Esophagus (tissue), 2 donors: ENCODE results near the gene EEA1. TPM values are rescaled to one million over a fixed set of nuclear protein-coding genes. Genes with fewer than 3 reads are reported as not detected.

ENCODE experiments used
- H3K27ac ChIP-seq, 2 donors: one replicate each; pipeline ENCODE4 v1.5.1; 2013; ENCODE audit warnings: low read depth in 2 of 2, mild to moderate bottlenecking in 2 of 2, inconsistent platforms in 1 of 2, low read length in 1 of 2, moderate library complexity in 1 of 2
- H3K27me3 ChIP-seq, 2 donors: one replicate each; pipeline ENCODE4 v1.6.1; 2013; ENCODE audit warnings: low read length in 2 of 2, control low read depth in 1 of 2, mild to moderate bottlenecking in 1 of 2; ENCODE audit not compliant: insufficient read depth in 2 of 2, control insufficient read depth in 1 of 2
- H3K36me3 ChIP-seq, 2 donors: one replicate each; pipeline ENCODE4 v1.6.1; 2013; ENCODE audit warnings: low read length in 1 of 2; ENCODE audit not compliant: control insufficient read depth in 2 of 2, insufficient read depth in 2 of 2
- H3K4me1 ChIP-seq, 2 donors: one replicate each; pipeline ENCODE4 v1.6.1; 2013; ENCODE audit warnings: low read length in 1 of 2; ENCODE audit not compliant: control insufficient read depth in 2 of 2, insufficient read depth in 2 of 2
- H3K4me3 ChIP-seq, 2 donors: one replicate each; pipeline ENCODE4 v1.5.1; 2013; ENCODE audit warnings: low read length in 2 of 2, mild to moderate bottlenecking in 2 of 2, low read depth in 1 of 2, moderate library complexity in 1 of 2
- H3K9me3 ChIP-seq, 2 donors: one replicate each; pipeline ENCODE4 v1.6.1; 2013; ENCODE audit warnings: mild to moderate bottlenecking in 2 of 2, low read depth in 1 of 2, low read length in 1 of 2, moderate library complexity in 1 of 2; ENCODE audit not compliant: control insufficient read depth in 2 of 2, insufficient read depth in 1 of 2
- WGBS, 2 donors: extraction: QIAGEN DNeasy Blood & Tissue Kit; methylation state at CpG; one replicate each; pipeline ENCODE4 v1.1.7; 2013; 5-methylcytosine and 5-hydroxymethylcytosine counted together
- polyA plus RNA-seq, 2 donors: library from polyadenylated mRNA; stranded (reverse); fragments of 200-250 nt; gene quantifications; one replicate each; pipeline ENCODE4 v1.2.3, GENCODE V29; 2013
- donor health status: healthy with polysubstance abuse.
- donor health status: Bipolar disorder and iron deficiency.

Gene EEA1
- polyA plus RNA-seq, 2 donors: 5.6 to 6.3 TPM

DNA sequence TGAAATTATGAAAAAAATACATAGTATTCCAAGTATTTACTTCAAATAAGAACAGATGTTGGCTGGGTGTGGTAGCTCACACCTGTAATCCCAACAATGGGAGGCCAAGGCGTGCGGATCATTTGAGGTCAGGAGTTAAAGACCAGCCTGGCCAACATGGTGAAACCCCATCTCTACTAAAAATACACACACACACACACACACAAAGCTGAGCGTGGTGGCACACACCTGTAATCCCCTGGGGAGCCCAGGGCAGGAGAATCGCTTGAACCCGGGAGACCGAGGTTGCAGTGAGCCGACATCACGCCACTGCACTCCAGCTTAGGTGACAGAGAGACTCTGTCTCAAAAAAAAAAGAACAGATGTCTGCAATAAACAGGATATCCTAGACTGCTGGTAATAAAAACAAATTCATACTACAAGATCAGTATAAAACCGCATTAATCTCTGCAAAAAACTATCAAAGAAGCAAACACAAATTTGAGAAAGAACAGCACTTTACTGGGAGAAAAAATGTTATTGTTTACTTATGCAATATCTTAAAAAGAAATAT, 23.8 kb downstream of the EEA1 start:
- Histone ChIP-seq H3K27ac (no peak overlapping the region), H3K27me3 (no peaks in the 10 kb centered on the region), H3K4me3 (no peak overlapping the region), H3K36me3 (no peaks in the 10 kb centered on the region), H3K4me1 (peaks cover 0 to 2% of the 10 kb centered on the region in 2 donors), H3K9me3 (no peaks in the 10 kb centered on the region)
- 79 to 81% methylated on average over 9 of the region's 9 CpGs for WGBS, 2 donors

DNA sequence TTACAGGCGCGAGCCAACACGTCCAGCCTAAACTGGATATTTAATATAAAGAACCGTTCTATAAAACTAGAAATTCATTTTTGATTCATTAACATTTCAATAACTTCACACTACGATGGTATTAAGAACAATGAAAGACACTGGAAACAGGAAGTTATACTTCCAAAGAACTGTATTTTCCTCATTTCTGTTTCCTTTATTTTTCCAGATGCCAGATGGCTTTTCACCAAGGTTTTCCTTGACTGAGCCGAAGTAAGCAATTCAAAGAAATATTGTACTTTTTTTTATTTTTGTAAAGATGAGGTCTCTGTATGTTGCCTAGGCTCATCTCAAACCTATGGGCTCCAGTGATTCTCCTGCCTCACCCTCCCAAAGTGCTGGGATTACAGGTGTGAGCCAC, 28.2 kb downstream of the EEA1 start:
- Histone ChIP-seq H3K9me3 (no peaks in the 10 kb centered on the region), H3K4me1 (peaks cover 0 to 2% of the 10 kb centered on the region in 2 donors), H3K27ac (no peak overlapping the region), H3K27me3 (no peaks in the 10 kb centered on the region), H3K4me3 (no peak overlapping the region), H3K36me3 (no peaks in the 10 kb centered on the region)
- 78 to 83% methylated on average over 6 of the region's 6 CpGs for WGBS, 2 donors

DNA sequence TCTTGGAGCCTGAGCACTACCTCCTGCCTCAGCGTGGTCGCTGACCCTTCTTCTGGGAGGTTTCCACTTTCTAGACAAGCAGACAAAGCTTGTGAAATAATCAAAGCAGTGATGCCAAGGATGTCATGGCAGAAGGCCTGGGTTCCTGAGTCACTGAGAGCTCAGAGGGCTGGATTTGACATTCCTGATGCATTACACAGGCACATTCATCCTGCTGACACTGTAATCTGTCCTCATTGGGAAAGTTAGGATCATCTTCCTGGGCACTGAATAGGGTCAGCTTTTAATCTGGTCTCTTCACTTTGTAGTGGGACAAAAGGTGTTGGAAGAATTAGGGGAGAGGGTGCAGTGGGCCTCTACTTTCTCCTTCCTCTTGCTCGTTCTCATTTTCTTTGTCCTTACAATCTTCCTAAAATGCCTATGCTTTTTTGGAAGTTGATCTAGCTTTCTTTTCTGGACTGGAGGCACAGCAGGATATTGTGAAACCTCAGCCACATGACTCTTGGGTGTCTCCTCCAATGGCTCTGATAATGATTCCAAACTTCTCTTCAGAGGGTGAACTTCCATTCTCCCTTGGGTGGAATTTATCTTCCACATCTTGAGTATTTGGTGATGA, 29.6 kb downstream of the EEA1 start:
- Histone ChIP-seq H3K36me3 (no peaks in the 10 kb centered on the region), H3K27me3 (no peaks in the 10 kb centered on the region), H3K4me3 (no peak overlapping the region), H3K9me3 (no peaks in the 10 kb centered on the region), H3K4me1 (no peaks in the 10 kb centered on the region), H3K27ac (peak overlapping the region; percentile 57 to 81)
- WGBS, 2 donors: 14 to 54% methylated on average over 3 of the region's 3 CpGs

DNA sequence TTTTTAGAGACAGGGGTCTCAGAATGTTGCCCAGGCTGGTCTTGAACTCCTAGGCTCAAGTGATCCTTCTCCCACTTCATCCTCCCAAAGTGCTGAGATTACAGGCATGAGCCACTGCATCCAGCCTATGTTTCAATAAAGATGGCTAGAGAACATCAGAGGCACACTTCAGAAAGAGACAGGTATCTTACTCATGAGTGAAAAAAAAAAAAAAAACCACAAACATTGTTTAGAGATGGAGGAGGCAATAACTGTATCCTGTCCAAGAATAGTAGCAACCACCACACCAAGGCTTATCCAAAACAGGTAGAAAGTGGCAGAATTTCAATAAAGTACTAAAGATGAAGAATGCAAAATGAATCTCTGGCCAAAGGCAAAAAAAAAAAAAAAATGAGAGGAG, 30.3 kb downstream of the EEA1 start:
- Histone ChIP-seq H3K27ac (peak overlapping the region in 1 of 2 donors; percentile 57), H3K27me3 (no peaks in the 10 kb centered on the region), H3K4me1 (no peaks in the 10 kb centered on the region), H3K4me3 (no peak overlapping the region), H3K9me3 (no peaks in the 10 kb centered on the region), H3K36me3 (no peaks in the 10 kb centered on the region)

DNA sequence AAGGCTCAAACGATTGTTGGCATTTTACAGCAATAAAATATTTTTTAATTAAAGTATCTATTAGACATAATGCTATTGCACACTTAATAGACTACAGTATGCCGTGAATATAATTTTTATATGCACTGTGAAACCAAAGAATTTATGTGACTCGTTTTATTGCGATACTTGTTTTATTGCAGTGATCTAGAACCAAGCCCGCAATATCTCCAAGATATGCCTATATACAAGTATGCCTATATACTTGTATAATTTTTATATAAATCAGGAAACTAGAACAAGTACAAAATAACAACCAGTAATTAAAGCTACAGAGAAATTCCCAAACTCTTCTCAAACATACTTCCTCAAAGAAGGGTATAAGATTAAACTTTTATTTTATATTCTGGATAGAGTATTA, 31.3 kb downstream of the EEA1 start:
- WGBS, 2 donors: 96 to 98% methylated on average over 5 of the region's 5 CpGs
- H3K27me3 ChIP-seq: no peaks in the 10 kb centered on the region
- H3K4me3 ChIP-seq: no peak overlapping the region
- no peak overlapping the region for H3K27ac ChIP-seq
- H3K36me3 ChIP-seq: no peaks in the 10 kb centered on the region
- no peaks in the 10 kb centered on the region for H3K4me1 ChIP-seq
- H3K9me3 ChIP-seq: no peaks in the 10 kb centered on the region

DNA sequence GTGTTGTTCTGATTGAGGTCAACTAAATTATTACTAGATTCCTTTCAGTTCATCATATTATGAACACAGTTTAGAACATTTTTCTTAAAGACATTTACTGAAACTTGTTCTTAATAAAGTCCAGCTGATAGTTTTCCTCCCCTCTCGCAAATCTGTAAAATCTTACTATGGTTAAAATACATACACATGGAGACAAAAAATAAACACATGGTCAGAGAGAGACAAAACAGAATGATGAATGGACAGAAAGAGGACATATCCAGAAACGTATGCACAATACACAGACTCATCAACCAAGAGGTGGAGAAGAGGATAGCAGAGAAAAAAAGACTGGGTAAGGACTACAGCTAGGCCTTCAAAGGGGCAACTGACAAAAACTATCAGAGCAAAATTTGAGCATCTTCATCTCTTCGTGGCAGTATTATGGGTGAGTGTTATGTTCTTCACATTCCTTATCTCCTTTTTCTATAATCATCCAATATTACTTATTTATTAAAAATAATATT, 38.4 kb downstream of the EEA1 start:
- WGBS, 2 donors: 82 to 85% methylated on average over 3 of the region's 3 CpGs
- Histone ChIP-seq H3K4me1 (no peaks in the 10 kb centered on the region), H3K27me3 (no peaks in the 10 kb centered on the region), H3K4me3 (no peak overlapping the region), H3K27ac (no peak overlapping the region), H3K36me3 (no peaks in the 10 kb centered on the region), H3K9me3 (no peaks in the 10 kb centered on the region)

DNA sequence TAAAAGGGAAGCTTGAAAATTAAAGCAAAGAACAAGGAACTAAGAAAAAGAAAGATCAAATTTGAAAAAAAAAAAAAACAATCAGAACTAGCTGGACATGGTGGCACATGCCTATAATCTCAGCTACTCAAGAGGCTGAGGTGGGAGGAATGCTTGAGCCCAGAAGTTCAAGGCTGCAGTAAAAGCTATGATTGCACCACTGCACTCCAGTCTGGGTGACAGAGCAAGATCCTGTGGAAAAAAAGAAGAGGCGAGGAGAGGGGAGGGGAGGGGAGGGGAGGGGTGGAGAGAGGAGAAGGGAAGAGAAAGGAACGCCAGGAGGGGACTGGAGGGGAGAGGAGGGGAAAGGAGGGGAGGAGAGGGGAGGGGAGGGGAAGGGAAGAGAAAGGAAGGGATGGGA, 43.0 kb downstream of the EEA1 start:
- Histone ChIP-seq H3K27me3 (no peaks in the 10 kb centered on the region), H3K36me3 (peaks cover 0 to 3% of the 10 kb centered on the region in 2 donors), H3K4me3 (no peak overlapping the region), H3K27ac (no peak overlapping the region), H3K9me3 (no peaks in the 10 kb centered on the region), H3K4me1 (no peaks in the 10 kb centered on the region)
- WGBS, 2 donors: 85 to 100% methylated on average over 1 of the region's 2 CpGs

DNA sequence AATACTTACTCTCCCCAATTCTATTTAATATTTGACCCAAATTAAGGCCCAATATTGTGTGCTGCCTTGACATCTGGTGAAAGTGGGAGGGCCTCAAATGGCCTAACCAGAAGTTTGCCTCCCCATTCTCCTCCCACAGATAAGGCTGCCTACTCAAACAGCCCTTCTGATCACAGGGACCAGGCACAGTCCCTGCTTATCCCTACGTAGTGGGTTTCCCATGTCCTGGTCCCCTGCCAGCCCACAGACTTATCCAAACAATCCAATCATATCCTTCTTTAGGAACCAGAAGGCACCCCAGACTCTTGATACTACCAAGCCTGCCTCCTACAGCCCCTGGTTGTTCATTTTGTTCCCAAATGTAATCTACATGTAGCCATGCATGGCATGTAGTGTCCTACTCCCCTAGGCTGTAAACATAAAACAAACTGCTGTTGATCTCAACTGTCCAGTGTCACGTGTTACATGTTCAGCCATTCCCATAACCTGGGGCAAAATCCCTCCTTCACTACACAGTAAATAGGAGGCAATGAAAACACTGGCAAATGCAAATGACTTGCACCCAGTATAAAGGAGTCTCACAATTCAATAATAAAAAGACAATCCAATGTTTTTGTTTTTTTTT, 49.3 kb downstream of the EEA1 start:
- Histone ChIP-seq H3K4me1 (no peaks in the 10 kb centered on the region), H3K9me3 (no peaks in the 10 kb centered on the region), H3K4me3 (no peak overlapping the region), H3K27me3 (no peaks in the 10 kb centered on the region), H3K27ac (no peak overlapping the region), H3K36me3 (no peaks in the 10 kb centered on the region)
- WGBS, 2 donors: 90 to 95% methylated on average over 2 of the region's 2 CpGs

DNA sequence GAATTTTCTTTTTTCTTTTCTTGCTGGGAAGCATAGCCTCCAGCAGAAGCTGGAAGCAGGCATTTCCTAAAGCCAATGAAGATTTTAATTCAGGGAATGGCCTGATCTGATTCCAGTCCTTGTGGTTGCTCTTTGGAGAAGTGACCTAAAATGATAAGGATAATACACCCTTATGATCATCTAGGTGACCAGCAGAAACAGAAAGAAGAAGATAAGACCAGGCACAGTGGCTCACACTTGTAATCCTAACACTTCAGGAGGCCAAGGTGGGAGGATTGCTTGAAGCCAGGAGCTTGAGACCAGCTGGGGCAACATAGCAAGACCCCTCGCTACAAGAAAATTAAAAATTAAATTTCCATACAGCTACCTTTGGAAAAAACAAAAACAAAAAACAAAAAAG, 51.2 kb downstream of the EEA1 start:
- Histone ChIP-seq H3K9me3 (no peaks in the 10 kb centered on the region), H3K4me3 (no peak overlapping the region), H3K4me1 (no peaks in the 10 kb centered on the region), H3K27ac (no peak overlapping the region), H3K36me3 (no peaks in the 10 kb centered on the region), H3K27me3 (no peaks in the 10 kb centered on the region)
- WGBS, 2 donors: 98 to 100% methylated on average over 1 of the region's 1 CpG

DNA sequence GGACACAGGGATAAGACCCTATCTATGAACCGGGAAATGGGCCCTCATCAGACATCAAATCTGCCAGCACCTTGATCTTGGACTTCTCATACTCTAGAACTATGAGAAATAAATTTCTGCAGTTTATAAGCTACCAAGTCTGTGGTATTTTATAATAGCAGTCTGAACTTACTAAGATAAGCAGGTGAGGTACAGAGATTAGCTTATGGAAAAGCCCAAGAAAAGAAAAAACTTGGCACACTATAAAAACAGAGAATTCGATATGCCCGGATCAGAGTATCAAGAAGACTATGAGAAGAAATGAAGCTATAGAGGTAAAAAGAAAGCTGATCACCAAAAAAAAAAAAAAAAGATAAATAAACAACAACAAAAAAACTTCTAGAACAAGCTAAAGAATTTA, 52.6 kb downstream of the EEA1 start:
- H3K36me3 ChIP-seq: no peaks in the 10 kb centered on the region
- H3K27ac ChIP-seq: no peak overlapping the region
- 97 to 99% methylated on average over 3 of the region's 3 CpGs for whole genome bisulfite sequencing, 2 donors

More for the DNA sequence above, 52.6 kb downstream of the EEA1 start:
- no peaks in the 10 kb centered on the region for H3K4me1 ChIP-seq
- no peaks in the 10 kb centered on the region for H3K9me3 ChIP-seq
- H3K4me3 ChIP-seq: no peak overlapping the region
- no peaks in the 10 kb centered on the region for H3K27me3 ChIP-seq
